ENCODE measurements around the gene BPIFB3.

Gene BPIFB3

GRCh38 chr20:33008336-33009213 is 45.1 kb upstream of the BPIFB3 start:
- no peak for FAIRE-seq
- no peak for DNase-seq (ENCODE audit: insufficient read length, low spot score)

GRCh38 chr20:33009214-33010132 is 44.2 kb upstream of the BPIFB3 start:
- DNase-seq (ENCODE audit: insufficient read length, low spot score) (no peak), FAIRE-seq (no peak)
- TF ChIP-seq POU2F2 (IDR thresholded peaks at IDR 0.05; ENCODE audit: low read depth, low read length) (no peak), SPI1 (IDR thresholded peaks at IDR 0.05; ENCODE audit: low read depth, low read length) (no peak), POLR2A (IDR thresholded peaks at IDR 0.05; ENCODE audit: low read depth, low read length) (no peak), POLR2AphosphoS5 (IDR thresholded peaks at IDR 0.05; ENCODE audit: low read depth, low read length) (no peak), PAX5 (IDR thresholded peaks at IDR 0.05; ENCODE audit: insufficient read depth, low read length, severe bottlenecking) (no peak), TAF1 (IDR thresholded peaks at IDR 0.05; ENCODE audit: low read depth, low read length) (no peak)

More at GRCh38 chr20:33008336-33009213, 45.1 kb upstream of the BPIFB3 start:
- TF ChIP-seq POU2F2 (IDR thresholded peaks at IDR 0.05; ENCODE audit: low read depth, low read length) = no peak
- no peak for TF ChIP-seq PAX5 (IDR thresholded peaks at IDR 0.05; ENCODE audit: insufficient read depth, low read length, severe bottlenecking)
- no peak for TF ChIP-seq SPI1 (IDR thresholded peaks at IDR 0.05; ENCODE audit: low read depth, low read length)
- no peak for TF ChIP-seq POLR2AphosphoS5 (IDR thresholded peaks at IDR 0.05; ENCODE audit: low read depth, low read length)
- no peak for TF ChIP-seq POLR2A (IDR thresholded peaks at IDR 0.05; ENCODE audit: low read depth, low read length)
- no peak for TF ChIP-seq TAF1 (IDR thresholded peaks at IDR 0.05; ENCODE audit: low read depth, low read length)

GRCh38 chr20:33010133-33010504 is 43.6 kb upstream of the BPIFB3 start:
- FAIRE-seq (no peak), DNase-seq (ENCODE audit: insufficient read length, low spot score) (no peak)

GRCh38 chr20:33010674-33011449 is 42.8 kb upstream of the BPIFB3 start:
- FAIRE-seq (no peak), DNase-seq (ENCODE audit: insufficient read length, low spot score) (no peak)
- no peak for TF ChIP-seq TAF1 (IDR thresholded peaks at IDR 0.05; ENCODE audit: low read depth, low read length)
- no peak for TF ChIP-seq SPI1 (IDR thresholded peaks at IDR 0.05; ENCODE audit: low read depth, low read length)
- TF ChIP-seq POU2F2 (IDR thresholded peaks at IDR 0.05; ENCODE audit: low read depth, low read length) = no peak
- no peak for TF ChIP-seq POLR2A (IDR thresholded peaks at IDR 0.05; ENCODE audit: low read depth, low read length)
- TF ChIP-seq PAX5 (IDR thresholded peaks at IDR 0.05; ENCODE audit: insufficient read depth, low read length, severe bottlenecking) = no peak
- TF ChIP-seq POLR2AphosphoS5 (IDR thresholded peaks at IDR 0.05; ENCODE audit: low read depth, low read length) = no peak

More at GRCh38 chr20:33010133-33010504, 43.6 kb upstream of the BPIFB3 start:
- no peak for TF ChIP-seq PAX5 (IDR thresholded peaks at IDR 0.05; ENCODE audit: insufficient read depth, low read length, severe bottlenecking)
- no peak for TF ChIP-seq SPI1 (IDR thresholded peaks at IDR 0.05; ENCODE audit: low read depth, low read length)
- TF ChIP-seq TAF1 (IDR thresholded peaks at IDR 0.05; ENCODE audit: low read depth, low read length) = no peak
- TF ChIP-seq POLR2A (IDR thresholded peaks at IDR 0.05; ENCODE audit: low read depth, low read length) = no peak
- no peak for TF ChIP-seq POLR2AphosphoS5 (IDR thresholded peaks at IDR 0.05; ENCODE audit: low read depth, low read length)
- TF ChIP-seq POU2F2 (IDR thresholded peaks at IDR 0.05; ENCODE audit: low read depth, low read length) = no peak

GRCh38 chr20:33012327-33013189 is 41.1 kb upstream of the BPIFB3 start:
- FAIRE-seq (no peak), DNase-seq (ENCODE audit: insufficient read length, low spot score) (no peak)
- TF ChIP-seq POLR2A (IDR thresholded peaks at IDR 0.05; ENCODE audit: low read depth, low read length) (no peak), POU2F2 (IDR thresholded peaks at IDR 0.05; ENCODE audit: low read depth, low read length) (no peak), TAF1 (IDR thresholded peaks at IDR 0.05; ENCODE audit: low read depth, low read length) (no peak), SPI1 (IDR thresholded peaks at IDR 0.05; ENCODE audit: low read depth, low read length) (no peak), POLR2AphosphoS5 (IDR thresholded peaks at IDR 0.05; ENCODE audit: low read depth, low read length) (no peak), PAX5 (IDR thresholded peaks at IDR 0.05; ENCODE audit: insufficient read depth, low read length, severe bottlenecking) (no peak)

GRCh38 chr20:33013701-33014326 is 39.9 kb upstream of the BPIFB3 start:
- no peak for FAIRE-seq
- no peak for DNase-seq (ENCODE audit: insufficient read length, low spot score)
- TF ChIP-seq POLR2A (IDR thresholded peaks at IDR 0.05; ENCODE audit: low read depth, low read length) (no peak), POLR2AphosphoS5 (IDR thresholded peaks at IDR 0.05; ENCODE audit: low read depth, low read length) (no peak), PAX5 (IDR thresholded peaks at IDR 0.05; ENCODE audit: insufficient read depth, low read length, severe bottlenecking) (no peak), TAF1 (IDR thresholded peaks at IDR 0.05; ENCODE audit: low read depth, low read length) (no peak), SPI1 (IDR thresholded peaks at IDR 0.05; ENCODE audit: low read depth, low read length) (no peak), POU2F2 (IDR thresholded peaks at IDR 0.05; ENCODE audit: low read depth, low read length) (no peak)

GRCh38 chr20:33014336-33015113 is 39.2 kb upstream of the BPIFB3 start:
- TF ChIP-seq TAF1 (IDR thresholded peaks at IDR 0.05; ENCODE audit: low read depth, low read length) = no peak
- no peak for TF ChIP-seq POLR2AphosphoS5 (IDR thresholded peaks at IDR 0.05; ENCODE audit: low read depth, low read length)
- no peak for TF ChIP-seq POLR2A (IDR thresholded peaks at IDR 0.05; ENCODE audit: low read depth, low read length)
- TF ChIP-seq POU2F2 (IDR thresholded peaks at IDR 0.05; ENCODE audit: low read depth, low read length) = no peak
- TF ChIP-seq PAX5 (IDR thresholded peaks at IDR 0.05; ENCODE audit: insufficient read depth, low read length, severe bottlenecking) = no peak
- TF ChIP-seq SPI1 (IDR thresholded peaks at IDR 0.05; ENCODE audit: low read depth, low read length) = no peak
- no peak for DNase-seq (ENCODE audit: insufficient read length, low spot score)
- no peak for FAIRE-seq
